HG03439 (cell line): ENCODE data around the gene ZNF184.
"Not testable (repeated sequence)": the region's sequence is repeated elsewhere in the genome, so short reads cannot be mapped to it uniquely, and the experiment has no call there.

Experiments used
- ATAC-seq: cut with Tn5 transposase; IDR thresholded peaks from one replicate; pipeline ENCODE4 v1.9.1; 2021; ENCODE audit warnings: mild to moderate bottlenecking, moderate library complexity; ENCODE audit not compliant: unreplicated experiment

Gene ZNF184

DNA sequence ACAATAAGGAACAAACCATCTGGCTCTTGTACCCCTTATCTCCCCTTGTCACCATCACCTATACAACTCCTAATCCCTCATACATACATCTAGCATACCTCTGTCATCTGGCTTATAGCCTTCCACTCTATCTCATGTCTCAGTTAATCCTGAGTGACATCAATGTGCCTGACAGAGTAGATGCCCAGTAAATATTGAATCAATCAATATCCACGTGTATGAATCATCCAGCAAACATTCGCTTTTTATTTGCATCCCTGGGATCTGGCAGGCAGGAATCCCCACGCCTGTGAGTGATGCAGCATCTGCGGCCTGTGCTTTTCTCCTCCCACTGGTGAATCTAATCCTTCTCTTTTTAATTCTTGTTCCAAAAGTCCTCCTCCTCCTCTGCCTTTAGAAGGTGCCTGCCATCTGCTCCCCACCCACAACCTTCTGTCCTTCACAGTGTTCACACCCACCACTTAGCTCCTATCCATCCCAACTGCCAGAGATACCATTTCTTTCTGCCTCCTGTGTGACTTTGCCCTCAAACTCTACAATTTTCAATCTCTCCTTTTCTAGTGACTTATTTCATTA lies 46.8 kb downstream of the ZNF184 start:
- no peak for ATAC-seq

DNA sequence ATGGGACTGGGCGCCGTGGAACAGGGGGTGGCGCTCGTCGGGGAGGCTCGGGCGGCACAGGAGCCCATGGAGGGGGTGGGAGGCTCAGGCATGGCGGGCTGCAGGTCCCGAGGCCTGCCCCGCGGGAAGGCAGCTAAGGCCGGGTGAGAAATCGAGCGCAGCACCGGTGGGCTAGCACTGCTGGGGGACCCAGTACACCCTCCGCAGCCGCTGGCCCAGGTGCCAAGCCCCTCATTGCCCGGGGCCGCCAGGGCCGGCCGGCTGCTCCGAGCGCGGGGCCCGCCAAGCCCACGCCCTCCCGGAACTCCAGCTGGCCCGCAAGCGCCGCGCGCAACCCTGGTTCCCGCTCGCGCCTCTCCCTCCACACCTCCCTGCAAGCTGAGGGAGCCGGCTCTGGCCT lies 48.1 kb downstream of the ZNF184 start:
- ATAC-seq: not testable (repeated sequence)

GRCh38 chr6:27422651-27423332 lies 50.1 kb downstream of the ZNF184 start:
- no peak for ATAC-seq

DNA sequence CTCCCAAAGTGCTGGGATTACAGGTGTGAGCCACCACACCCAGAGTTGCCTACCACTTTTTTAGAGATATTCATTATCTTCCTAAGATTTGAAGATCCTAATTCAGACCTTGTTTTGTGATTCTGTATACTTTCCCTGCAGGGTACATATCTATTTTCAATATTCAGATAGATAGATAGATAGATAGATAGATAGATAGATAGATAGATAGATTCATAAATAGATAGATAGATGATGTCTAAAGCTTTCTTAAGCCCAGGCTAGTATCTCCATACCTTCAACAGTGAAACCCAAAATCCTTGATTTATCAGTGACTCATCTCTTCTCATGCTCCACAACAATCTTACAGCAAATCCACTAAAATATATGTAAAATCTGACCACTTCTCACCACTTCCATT lies 53.5 kb downstream of the ZNF184 start:
- ATAC-seq: no peak

DNA sequence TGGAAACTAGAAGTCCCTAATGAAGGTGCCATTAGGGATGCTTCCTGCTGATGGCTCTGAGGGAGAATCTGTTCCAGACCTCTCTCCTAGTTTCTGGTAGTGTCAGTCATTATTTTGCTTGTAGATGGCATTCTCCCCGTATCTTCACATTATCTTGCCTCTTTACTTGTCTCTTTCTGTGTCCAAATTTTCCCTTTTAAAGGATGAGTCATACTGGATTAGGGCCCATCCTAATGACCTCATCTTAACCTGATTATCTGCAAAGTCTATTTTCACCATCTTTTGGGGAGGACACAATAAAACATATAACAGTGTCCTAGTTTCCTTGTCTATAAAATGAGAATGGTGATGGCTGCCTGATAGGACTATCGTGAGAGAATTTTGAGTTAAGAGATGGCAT lies 57.0 kb downstream of the ZNF184 start:
- no peak for ATAC-seq

GRCh38 chr6:27414996-27415395 lies 57.9 kb downstream of the ZNF184 start:
- ATAC-seq: no peak

DNA sequence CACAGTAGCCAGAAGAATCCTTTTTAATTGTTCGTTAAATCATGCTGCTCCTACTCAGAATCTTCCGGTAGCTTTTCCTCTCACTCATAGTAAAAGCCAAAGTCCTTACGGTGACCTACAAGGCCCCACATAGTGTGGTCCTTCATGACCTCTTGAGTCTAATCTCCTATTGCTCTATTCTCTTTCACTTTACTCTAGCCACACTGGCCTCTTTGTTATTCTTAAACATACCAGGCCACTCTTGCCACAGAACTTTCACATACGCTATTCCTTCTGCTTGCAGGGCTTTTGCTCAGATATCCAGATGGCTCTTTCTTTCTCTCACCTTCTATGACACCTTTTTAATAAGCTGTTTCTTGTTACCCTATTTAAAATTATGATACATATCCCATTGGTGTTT lies 58.6 kb downstream of the ZNF184 start:
- ATAC-seq: no peak

DNA sequence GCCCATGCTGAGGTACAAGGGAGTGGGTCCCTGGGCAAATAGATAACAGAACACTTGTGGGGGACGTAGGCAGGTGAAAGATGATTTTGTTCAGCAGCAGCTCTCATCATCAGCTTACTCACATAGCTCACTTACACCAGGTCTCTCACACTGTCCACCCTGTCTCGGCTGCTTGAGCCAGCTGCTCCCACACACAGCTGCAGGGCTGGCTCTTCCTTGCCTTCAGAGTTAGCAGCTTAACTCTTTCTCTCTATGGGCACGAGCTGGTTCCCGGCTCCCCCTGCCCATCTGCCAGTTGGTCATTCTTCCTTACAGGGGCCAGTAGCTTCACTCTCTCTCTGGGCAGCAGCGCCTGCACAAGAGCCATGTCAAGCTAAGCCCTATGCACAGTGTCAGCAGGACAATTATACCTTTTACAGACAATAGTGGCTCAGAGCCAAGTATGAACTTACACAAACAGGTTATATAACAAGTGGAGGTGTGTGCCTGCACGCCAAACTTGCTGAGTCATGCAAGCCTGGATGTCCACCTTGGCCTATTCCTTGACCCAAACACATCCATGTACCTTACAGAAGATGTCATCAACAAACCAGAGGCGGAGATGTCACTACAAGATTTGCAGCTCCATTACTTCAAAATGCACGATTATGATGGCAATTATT lies 65.6 kb downstream of the ZNF184 start:
- ATAC-seq: no peak

GRCh38 chr6:27406085-27406484 lies 66.8 kb downstream of the ZNF184 start:
- no peak for ATAC-seq

- ATAC-seq: no peak
These were observed 71.8 kb downstream of the ZNF184 start for GRCh38 chr6:27400877-27401642.
